ENCODE data around the gene C3orf80. TPM values are rescaled to one million over a fixed set of nuclear protein-coding genes. Genes with fewer than 3 reads are reported as not detected.

C3orf80 gene
- total and polyA plus RNA-seq, 12 donors: 0.14 to 0.49 (median 0.24) TPM; not detected in 5

- no peak for DNase-seq
- intact Hi-C loops (cut with DNase I): no loop called here
- 82 to 97% (median 93%) methylated on average over 2 of the region's 2 CpGs for WGBS, 4 donors
- Histone ChIP-seq H3K27me3 (no peaks in the 10 kb centered on the region), H3K36me3 (replicated peaks in 1 of 2) (no peaks in the 10 kb centered on the region), H3K27ac (no peak overlapping the region), H3K4me1 (replicated peaks in 1 of 2) (no peaks in the 10 kb centered on the region), H3K4me3 (no peak overlapping the region), H3K9me3 (replicated peaks in 1 of 3) (no peaks in the 10 kb centered on the region)
- TF ChIP-seq CTCF (IDR thresholded peaks at IDR 0.05) (no peak), POLR2A (IDR thresholded peaks at IDR 0.05) (no peak)
These were observed 37.9 kb upstream of the C3orf80 start for GRCh38 chr3:160187288-160187687.

GRCh38 chr3:160192310-160193029 lies 32.8 kb upstream of the C3orf80 start:
- DNase-seq: peak in 1 of 7 donors; percentile 1
- TF ChIP-seq POLR2A (IDR thresholded peaks at IDR 0.05) (no peak), CTCF (IDR thresholded peaks at IDR 0.05) (no peak)
- WGBS, 4 donors: 85 to 100% (median 98%) methylated on average over 1 of the region's 1 CpG
- no peaks in the 10 kb centered on the region for H3K27me3 ChIP-seq
- intact Hi-C loops (cut with DNase I): no loop called here
- H3K27ac ChIP-seq: no peak overlapping the region
- no peaks in the 10 kb centered on the region for H3K9me3 ChIP-seq (replicated peaks in 1 of 3)
- no peaks in the 10 kb centered on the region for H3K36me3 ChIP-seq (replicated peaks in 1 of 2)
- H3K4me3 ChIP-seq: no peak overlapping the region
- no peaks in the 10 kb centered on the region for H3K4me1 ChIP-seq (replicated peaks in 1 of 2)

- Histone ChIP-seq H3K9me3 (replicated peaks in 1 of 3) (no peaks in the 10 kb centered on the region), H3K4me1 (replicated peaks in 1 of 2) (no peaks in the 10 kb centered on the region), H3K27me3 (no peaks in the 10 kb centered on the region), H3K27ac (no peak overlapping the region), H3K36me3 (replicated peaks in 1 of 2) (no peaks in the 10 kb centered on the region), H3K4me3 (no peak overlapping the region)
- intact Hi-C loops (cut with DNase I): no loop called here
- DNase-seq: peak in 1 of 7 donors; percentile 18
- TF ChIP-seq POLR2A (IDR thresholded peaks at IDR 0.05) (no peak), CTCF (IDR thresholded peaks at IDR 0.05) (no peak)
- 68 to 77% (median 73%) methylated on average over 6 of the region's 6 CpGs for WGBS, 4 donors
These were observed 31.5 kb upstream of the C3orf80 start for GRCh38 chr3:160193644-160194192.

- 74 to 91% (median 89%) methylated on average over 1 of the region's 1 CpG for WGBS, 4 donors
- no peaks in the 10 kb centered on the region for H3K27me3 ChIP-seq
- H3K4me1 ChIP-seq (replicated peaks in 1 of 2): no peaks in the 10 kb centered on the region
- no peaks in the 10 kb centered on the region for H3K9me3 ChIP-seq (replicated peaks in 1 of 3)
- intact Hi-C loops (cut with DNase I): no loop called here
- TF ChIP-seq CTCF (IDR thresholded peaks at IDR 0.05) (no peak), POLR2A (IDR thresholded peaks at IDR 0.05) (no peak)
- no peak overlapping the region for H3K4me3 ChIP-seq
- H3K27ac ChIP-seq: no peak overlapping the region
- DNase-seq: no peak
- H3K36me3 ChIP-seq (replicated peaks in 1 of 2): no peaks in the 10 kb centered on the region
These were observed 30.8 kb upstream of the C3orf80 start for GRCh38 chr3:160194438-160194837.

All from adrenal gland (tissue), 12 donors.